ENCODE results near the gene TNS1.

Gene TNS1

GRCh38 chr2:217774232-217774631, 228.6 kb downstream of the TNS1 start:
- no peak for DNase-seq (ENCODE audit: low read depth)

DNA sequence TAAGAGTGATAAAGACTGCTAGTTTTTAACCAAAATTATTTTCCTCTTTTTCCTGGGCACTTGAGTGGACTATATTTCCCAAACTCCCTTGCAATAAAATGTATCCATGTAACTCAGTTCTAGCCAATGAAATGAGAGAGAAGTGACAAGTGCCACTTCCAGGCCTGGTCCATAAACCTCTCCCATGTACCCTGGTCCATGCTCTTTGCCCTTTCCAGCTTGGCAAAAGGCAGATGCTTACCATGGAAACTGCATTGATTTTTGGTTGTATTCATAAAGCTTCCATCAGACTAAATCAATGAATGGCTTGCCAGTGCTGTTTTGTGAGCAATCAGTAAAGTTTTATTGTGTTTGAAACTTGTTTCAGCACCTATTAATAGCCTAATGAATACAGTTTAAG, 229.3 kb downstream of the TNS1 start:
- no peak for DNase-seq (ENCODE audit: low read depth)

GRCh38 chr2:217766356-217766755, 236.4 kb downstream of the TNS1 start:
- no peak for DNase-seq (ENCODE audit: low read depth)

GRCh38 chr2:217761645-217762277, 241.0 kb downstream of the TNS1 start:
- no peak for DNase-seq (ENCODE audit: low read depth)

- DNase-seq (ENCODE audit: low read depth) = no peak
Observed at GRCh38 chr2:217759991-217760390, 242.8 kb downstream of the TNS1 start.

DNA sequence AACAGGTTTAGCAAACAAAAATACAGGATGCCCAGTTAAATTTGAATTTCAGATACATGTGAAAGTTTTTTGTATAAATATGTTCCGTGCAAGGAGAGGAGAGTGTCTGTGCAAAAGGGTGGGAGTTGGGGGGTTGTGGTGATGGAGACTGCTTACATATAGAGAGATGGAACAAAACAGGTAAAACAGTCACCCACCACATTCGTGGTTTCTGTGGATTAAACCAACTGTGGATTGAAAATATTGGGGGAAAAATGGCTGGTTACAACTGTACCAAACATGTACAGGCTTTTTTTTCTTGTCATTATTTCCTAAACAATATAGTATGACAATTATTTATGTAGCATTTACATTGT, 245.7 kb downstream of the TNS1 start:
- no peak for DNase-seq (ENCODE audit: low read depth)

DNA sequence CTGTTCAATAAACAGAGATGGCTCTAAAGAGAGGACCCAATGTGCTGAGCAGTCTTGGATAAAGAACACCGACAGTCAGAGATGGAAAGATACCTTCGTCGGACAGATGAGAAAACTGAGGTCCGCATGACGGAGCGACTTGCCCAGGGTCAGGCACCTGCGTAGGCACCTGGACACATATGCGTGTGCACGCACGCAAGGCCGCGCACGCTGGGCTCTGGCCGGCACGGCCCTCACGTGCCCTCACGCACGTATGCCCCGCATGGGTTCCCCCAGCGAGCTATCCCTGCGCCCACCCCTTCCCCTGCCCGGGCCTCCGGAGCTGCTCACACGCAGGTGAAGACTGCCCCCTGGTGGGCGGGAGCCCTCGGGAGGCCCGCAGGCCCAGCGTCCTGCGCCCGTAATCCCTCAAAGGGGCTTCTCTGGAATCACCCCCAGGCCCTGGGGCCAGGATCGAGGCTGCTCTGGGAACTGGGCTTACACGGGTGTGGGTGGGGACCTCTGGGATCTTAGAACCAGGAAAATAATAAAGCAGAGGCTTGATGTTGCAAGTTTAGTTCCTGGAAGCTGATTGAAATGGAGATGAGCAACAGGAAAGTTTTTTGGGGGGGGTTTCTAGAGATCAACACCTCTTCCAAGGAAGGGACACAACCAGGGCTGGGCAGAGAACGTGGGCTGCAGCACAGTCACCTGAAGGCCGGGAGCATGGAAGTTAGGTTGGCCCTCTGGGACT, 246.3 kb downstream of the TNS1 start:
- peak; percentile 44 for DNase-seq (ENCODE audit: low read depth)

DNA sequence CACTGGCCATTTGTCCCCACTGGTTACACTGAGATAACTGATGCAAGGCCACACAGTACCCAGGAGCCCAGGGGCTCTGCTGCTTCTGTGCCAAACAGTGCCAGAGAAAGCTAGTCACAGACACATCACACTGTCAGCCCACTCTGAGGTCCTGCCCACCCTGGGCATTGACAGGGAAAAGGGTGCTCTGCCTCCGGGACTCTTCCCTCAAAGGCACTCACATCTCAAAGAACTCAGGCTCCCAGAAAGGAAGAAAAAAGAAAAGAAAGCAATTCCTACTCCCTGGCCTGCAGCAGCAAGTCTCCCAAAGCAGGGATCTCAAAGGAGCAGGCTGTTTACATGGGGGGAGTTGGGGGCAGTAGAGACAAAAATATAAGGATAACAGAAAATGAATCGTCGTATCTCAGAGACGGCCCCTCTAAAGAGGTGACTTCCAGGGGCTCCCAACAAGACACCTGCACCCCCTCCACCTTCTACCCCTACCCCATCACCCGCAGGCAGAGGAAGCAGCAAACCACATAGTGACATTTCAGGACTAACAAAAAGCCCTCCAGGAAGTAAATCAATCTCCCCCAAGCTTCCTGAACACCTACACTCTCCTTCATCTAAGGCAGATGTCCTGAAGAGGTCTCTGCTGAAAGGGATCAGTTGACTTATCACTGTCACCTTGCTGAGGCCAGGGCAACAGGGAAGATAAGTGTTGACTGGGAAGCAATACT, 247.6 kb downstream of the TNS1 start:
- no peak for DNase-seq (ENCODE audit: low read depth)

DNA sequence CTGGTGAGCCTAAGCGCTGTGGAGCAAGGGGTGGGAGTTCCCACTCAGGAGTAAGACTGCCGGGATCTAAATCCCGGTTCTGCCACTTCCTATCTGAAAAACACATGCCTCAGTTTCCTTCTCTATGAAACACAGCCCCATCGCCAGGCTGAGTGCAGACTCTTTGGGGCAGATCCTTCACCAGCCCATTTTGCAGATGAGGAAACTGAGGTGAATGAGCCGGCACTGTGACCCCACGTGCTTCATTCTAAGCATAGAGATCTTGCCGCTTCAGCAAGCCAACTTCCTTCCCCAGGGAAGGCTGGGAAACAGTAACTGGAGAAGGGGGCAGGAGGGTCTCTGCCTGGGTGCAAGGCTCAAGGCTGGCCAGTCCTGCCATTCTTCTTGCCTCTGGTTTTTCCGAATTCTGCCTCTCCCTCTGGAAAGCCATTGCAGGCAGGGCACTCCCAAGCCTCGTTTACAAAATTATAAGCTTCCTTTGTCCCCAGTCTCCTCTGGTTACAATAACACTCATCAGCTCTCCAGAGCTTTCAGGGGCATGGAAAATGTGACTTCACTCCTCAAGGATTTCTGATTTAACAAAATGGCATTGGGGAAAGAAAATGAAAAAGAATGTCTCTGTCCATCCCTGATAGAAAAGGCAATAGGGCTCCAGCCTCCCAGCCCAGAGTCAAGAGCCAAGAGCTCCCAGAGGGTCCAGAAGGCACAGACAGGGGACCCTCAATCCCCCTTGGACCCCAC, 249.2 kb downstream of the TNS1 start:
- no peak for DNase-seq (ENCODE audit: low read depth)

- DNase-seq (ENCODE audit: low read depth) = no peak
Observed at GRCh38 chr2:217752714-217753459, 249.9 kb downstream of the TNS1 start.

DNA sequence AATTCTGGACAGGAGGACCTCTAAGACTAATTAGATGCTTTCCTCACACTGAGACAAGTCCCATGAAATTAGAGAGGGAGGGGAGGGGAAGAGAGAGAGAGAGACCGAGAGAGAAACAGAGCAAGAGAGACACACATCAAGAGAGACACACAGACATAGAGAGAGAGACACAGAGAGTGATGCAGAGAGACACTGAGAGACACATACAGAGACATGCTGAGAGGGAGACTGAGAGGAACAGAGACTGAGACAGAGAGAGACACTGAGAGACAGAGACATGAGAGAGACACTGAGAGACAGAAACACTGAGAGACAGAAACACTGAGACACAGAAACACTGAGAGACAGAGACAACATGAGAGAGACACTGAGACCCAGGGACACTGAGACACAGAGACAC, 250.8 kb downstream of the TNS1 start:
- DNase-seq (ENCODE audit: low read depth) = no peak

- no peak for DNase-seq (ENCODE audit: low read depth)
Observed at GRCh38 chr2:217751192-217751591, 251.6 kb downstream of the TNS1 start.
